ENCODE results near the gene KCNJ10. TPM values are rescaled to one million over a fixed set of nuclear protein-coding genes. Genes with fewer than 3 reads are reported as not detected.
A peak's percentile ranks its signal among the peaks of the same experiment; 100 is the strongest.

Gene KCNJ10
- total and polyA plus RNA-seq, 2 of the 13 experiments (the other 11 are each of a cell fraction or from before 2014, with no cell fraction given), result 4.4 to 10.3 TPM

GRCh38 chr1:160097911-160098851 is 28.2 kb upstream of the KCNJ10 start, which contains the start of gene IGSF8 (continued):
- TF ChIP-seq ZNF780A (CRISPR knock-in tag; IDR thresholded peaks at IDR 0.05), result no peak
- TF ChIP-seq GATA4 (IDR thresholded peaks at IDR 0.05; ENCODE audit: borderline replicate concordance, low read depth), result no peak
- TF ChIP-seq KAT2B (IDR thresholded peaks at IDR 0.05; ENCODE audit: borderline replicate concordance, low read depth, low read length), result no peak
- TF ChIP-seq SYNCRIP (IDR thresholded peaks at IDR 0.05; ENCODE audit: insufficient read depth, low read depth, low read length), result no peak
- no peak for TF ChIP-seq TSC22D2 (CRISPR knock-in tag; IDR thresholded peaks at IDR 0.05; ENCODE audit: borderline replicate concordance)
- no peak for TF ChIP-seq ZNF549 (CRISPR knock-in tag; IDR thresholded peaks at IDR 0.05)
- TF ChIP-seq, protein P1, sequence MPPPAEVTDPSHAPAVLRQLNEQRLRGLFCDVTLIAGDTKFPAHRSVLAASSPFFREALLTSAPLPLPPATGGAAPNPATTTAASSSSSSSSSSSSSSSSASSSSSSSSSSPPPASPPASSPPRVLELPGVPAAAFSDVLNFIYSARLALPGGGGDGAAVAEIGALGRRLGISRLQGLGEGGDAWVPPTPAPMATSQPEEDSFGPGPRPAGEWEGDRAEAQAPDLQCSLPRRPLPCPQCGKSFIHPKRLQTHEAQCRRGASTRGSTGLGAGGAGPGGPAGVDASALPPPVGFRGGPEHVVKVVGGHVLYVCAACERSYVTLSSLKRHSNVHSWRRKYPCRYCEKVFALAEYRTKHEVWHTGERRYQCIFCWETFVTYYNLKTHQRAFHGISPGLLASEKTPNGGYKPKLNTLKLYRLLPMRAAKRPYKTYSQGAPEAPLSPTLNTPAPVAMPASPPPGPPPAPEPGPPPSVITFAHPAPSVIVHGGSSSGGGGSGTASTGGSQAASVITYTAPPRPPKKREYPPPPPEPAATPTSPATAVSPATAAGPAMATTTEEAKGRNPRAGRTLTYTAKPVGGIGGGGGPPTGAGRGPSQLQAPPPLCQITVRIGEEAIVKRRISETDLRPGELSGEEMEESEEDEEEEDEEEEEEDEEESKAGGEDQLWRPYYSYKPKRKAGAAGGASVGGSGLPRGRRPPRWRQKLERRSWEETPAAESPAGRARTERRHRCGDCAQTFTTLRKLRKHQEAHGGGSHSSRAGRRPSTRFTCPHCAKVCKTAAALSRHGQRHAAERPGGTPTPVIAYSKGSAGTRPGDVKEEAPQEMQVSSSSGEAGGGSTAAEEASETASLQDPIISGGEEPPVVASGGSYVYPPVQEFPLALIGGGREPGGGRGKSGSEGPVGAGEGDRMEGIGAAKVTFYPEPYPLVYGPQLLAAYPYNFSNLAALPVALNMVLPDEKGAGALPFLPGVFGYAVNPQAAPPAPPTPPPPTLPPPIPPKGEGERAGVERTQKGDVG (CRISPR knock-in tag; IDR thresholded peaks at IDR 0.05; ENCODE audit: borderline replicate concordance), result no peak
- no peak for TF ChIP-seq ZBTB7A (CRISPR knock-in tag; IDR thresholded peaks at IDR 0.05)
- TF ChIP-seq, protein P2, sequence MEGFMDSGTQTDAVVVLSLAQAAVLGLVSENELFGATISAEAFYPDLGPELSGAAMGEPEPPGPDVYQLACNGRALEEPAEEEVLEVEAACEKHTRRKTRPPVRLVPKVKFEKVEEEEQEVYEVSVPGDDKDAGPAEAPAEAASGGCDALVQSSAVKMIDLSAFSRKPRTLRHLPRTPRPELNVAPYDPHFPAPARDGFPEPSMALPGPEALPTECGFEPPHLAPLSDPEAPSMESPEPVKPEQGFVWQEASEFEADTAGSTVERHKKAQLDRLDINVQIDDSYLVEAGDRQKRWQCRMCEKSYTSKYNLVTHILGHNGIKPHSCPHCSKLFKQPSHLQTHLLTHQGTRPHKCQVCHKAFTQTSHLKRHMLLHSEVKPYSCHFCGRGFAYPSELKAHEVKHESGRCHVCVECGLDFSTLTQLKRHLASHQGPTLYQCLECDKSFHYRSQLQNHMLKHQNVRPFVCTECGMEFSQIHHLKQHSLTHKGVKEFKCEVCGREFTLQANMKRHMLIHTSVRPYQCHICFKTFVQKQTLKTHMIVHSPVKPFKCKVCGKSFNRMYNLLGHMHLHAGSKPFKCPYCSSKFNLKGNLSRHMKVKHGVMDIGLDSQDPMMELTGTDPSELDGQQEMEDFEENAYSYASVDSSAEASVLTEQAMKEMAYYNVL (CRISPR knock-in tag; IDR thresholded peaks at IDR 0.05; ENCODE audit: borderline replicate concordance), result no peak
- no peak for TF ChIP-seq ZNF615 (CRISPR knock-in tag; IDR thresholded peaks at IDR 0.05; ENCODE audit: borderline replicate concordance)
- TF ChIP-seq ZBTB21 (CRISPR knock-in tag; IDR thresholded peaks at IDR 0.05), result no peak
- TF ChIP-seq ISX (CRISPR knock-in tag; conservative IDR thresholded peaks at IDR 0.05), result no peak
- peak; percentile 17; the same call in 1 of the 2 replicates for TF ChIP-seq RXRA (CRISPR knock-in tag; IDR thresholded peaks at IDR 0.05)
- TF ChIP-seq TEAD3 (CRISPR knock-in tag; optimal IDR thresholded peaks at IDR 0.05; ENCODE audit: borderline replicate concordance), result no peak
- no peak for TF ChIP-seq THRA (CRISPR knock-in tag; IDR thresholded peaks at IDR 0.05; ENCODE audit: borderline replicate concordance)
- no peak for TF ChIP-seq ZBTB3 (CRISPR knock-in tag; IDR thresholded peaks at IDR 0.05; ENCODE audit: borderline replicate concordance, low read depth)
- no peak for TF ChIP-seq ZNF577 (CRISPR knock-in tag; IDR thresholded peaks at IDR 0.05; ENCODE audit: borderline replicate concordance, low read depth)
- no peak; the same call in 1 of the 2 replicates for TF ChIP-seq ZNF446 (CRISPR knock-in tag; IDR thresholded peaks at IDR 0.05)
- TF ChIP-seq ZNF792 (CRISPR knock-in tag; IDR thresholded peaks at IDR 0.05), result no peak
- TF ChIP-seq ZNF589 (CRISPR knock-in tag; conservative IDR thresholded peaks at IDR 0.05), result no peak
- TF ChIP-seq ZBTB42 (CRISPR knock-in tag; IDR thresholded peaks at IDR 0.05), result no peak
- 0 out of 2 replicates have a peak, but pooled peaks have one; percentile 20 for TF ChIP-seq SP2 (CRISPR knock-in tag; IDR thresholded peaks at IDR 0.05)
- TF ChIP-seq KAT7 (CRISPR knock-in tag; IDR thresholded peaks at IDR 0.05; ENCODE audit: borderline replicate concordance), result no peak
- 0 out of 2 replicates have a peak, but pooled peaks have one; percentile 56 for TF ChIP-seq ZNF891 (CRISPR knock-in tag; IDR thresholded peaks at IDR 0.05)

Measured in HepG2 (cell line).